ENCODE measurements around the gene CHRDL2.

Gene CHRDL2

DNA sequence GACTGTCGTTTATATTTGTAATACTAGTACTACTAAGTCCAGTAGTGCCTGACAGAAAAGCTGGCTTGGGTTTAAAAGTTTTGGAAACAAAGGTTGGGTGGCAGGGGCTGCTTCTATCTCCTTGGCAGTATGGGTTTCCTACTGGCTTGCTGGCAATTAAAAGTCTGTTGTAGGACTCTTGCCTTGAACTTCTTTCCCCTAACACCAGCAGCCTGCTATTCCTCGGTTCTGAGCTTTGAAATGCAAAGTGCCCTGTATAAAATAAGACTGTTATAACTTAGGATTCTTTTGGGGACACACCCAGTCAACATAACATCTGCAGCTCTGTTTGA is 18.7 kb upstream of the CHRDL2 start:
- Histone ChIP-seq H3F3A (ENCODE audit: low read depth) (no peaks in the 10 kb centered on the region), H3K79me2 (ENCODE audit: insufficient read depth, low read length) (peaks cover 55% of the 10 kb centered on the region), H3K27me3 (ENCODE audit: insufficient read depth, low read length, poor library complexity, severe bottlenecking) (no peaks in the 10 kb centered on the region), H3K9me2 (replicated peaks; ENCODE audit: low read depth, low read length) (no peaks in the 10 kb centered on the region), H3K9ac (ENCODE audit: low read depth, low read length, poor library complexity, severe bottlenecking) (peak overlapping the region; percentile 88), H3K4me2 (ENCODE audit: low read depth, low read length, poor library complexity, severe bottlenecking) (peak overlapping the region; percentile 92), H4K20me1 (ENCODE audit: insufficient read depth, low read length, poor library complexity, severe bottlenecking) (peaks cover 30% of the 10 kb centered on the region), H2AFZ (ENCODE audit: low read length) (no peak overlapping the region), H3K4me3 (ENCODE audit: low read length, poor library complexity, severe bottlenecking) (peak overlapping the region; percentile 98), H3K9me3 (ENCODE audit: insufficient read depth, low read depth, low read length) (no peaks in the 10 kb centered on the region), H3K36me3 (ENCODE audit: insufficient read depth, low read length) (no peaks in the 10 kb centered on the region), H3K4me1 (ENCODE audit: insufficient read depth, low read length, poor library complexity, severe bottlenecking) (peaks cover 42% of the 10 kb centered on the region)
- TF ChIP-seq EZH2phosphoT487 (IDR thresholded peaks at IDR 0.05; ENCODE audit: borderline replicate concordance), result no peak
- TF ChIP-seq, protein P1, sequence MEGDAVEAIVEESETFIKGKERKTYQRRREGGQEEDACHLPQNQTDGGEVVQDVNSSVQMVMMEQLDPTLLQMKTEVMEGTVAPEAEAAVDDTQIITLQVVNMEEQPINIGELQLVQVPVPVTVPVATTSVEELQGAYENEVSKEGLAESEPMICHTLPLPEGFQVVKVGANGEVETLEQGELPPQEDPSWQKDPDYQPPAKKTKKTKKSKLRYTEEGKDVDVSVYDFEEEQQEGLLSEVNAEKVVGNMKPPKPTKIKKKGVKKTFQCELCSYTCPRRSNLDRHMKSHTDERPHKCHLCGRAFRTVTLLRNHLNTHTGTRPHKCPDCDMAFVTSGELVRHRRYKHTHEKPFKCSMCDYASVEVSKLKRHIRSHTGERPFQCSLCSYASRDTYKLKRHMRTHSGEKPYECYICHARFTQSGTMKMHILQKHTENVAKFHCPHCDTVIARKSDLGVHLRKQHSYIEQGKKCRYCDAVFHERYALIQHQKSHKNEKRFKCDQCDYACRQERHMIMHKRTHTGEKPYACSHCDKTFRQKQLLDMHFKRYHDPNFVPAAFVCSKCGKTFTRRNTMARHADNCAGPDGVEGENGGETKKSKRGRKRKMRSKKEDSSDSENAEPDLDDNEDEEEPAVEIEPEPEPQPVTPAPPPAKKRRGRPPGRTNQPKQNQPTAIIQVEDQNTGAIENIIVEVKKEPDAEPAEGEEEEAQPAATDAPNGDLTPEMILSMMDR (conservative IDR thresholded peaks at IDR 0.05; ENCODE audit: low read length), result no peak

DNA sequence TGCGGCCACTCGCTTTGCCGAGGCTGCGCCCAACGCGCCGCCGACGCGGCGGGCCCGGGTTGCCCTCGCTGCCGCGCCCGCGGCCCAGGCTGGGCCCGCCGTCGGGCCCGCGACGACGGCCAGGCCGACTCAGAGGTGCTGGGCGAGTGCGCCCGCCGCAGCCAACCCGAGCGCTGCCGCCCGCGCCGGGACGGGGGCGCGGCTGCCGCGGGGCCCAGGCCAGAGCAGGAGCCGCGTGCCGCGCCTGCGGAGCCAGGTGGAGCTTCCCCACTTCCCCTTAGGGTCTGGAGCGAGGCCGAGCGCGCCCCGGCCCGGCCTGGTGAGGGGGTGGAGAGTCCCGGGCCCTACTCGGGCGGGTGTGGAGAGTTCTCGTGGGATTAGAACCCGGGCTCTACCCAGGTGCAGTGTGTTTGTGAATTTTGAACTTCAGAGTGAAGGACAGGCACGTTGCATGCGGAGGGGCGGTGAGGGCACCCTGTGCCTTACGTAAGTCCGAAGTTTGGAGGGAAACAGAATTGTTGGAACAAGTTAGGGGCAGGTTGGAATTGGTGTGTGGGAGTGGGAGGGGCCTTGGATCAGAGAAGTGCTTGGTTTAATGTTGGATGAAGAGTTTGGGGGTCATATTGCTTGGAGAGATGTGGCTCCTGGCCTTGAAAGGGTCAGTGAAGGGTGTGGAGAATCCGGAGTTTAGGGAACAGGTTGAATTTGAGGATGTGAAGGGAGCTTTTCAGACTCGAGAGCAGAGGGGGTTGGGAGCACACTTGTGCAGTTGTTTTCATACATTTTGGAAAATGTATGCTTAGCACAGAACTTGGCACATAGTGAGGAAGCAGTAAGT is 18.1 kb upstream of the CHRDL2 start:
- Histone ChIP-seq H4K20me1 (ENCODE audit: insufficient read depth, low read length, poor library complexity, severe bottlenecking) (peaks cover 26% of the 10 kb centered on the region), H3K4me1 (ENCODE audit: insufficient read depth, low read length, poor library complexity, severe bottlenecking) (peaks cover 36% of the 10 kb centered on the region), H3K79me2 (ENCODE audit: insufficient read depth, low read length) (peaks cover 49% of the 10 kb centered on the region), H3K4me3 (ENCODE audit: low read length, poor library complexity, severe bottlenecking) (peak overlapping the region; percentile 98), H2AFZ (ENCODE audit: low read length) (peak overlapping the region; percentile 82), H3K9me2 (replicated peaks; ENCODE audit: low read depth, low read length) (no peaks in the 10 kb centered on the region), H3K4me2 (ENCODE audit: low read depth, low read length, poor library complexity, severe bottlenecking) (peak overlapping the region; percentile 92), H3K9me3 (ENCODE audit: insufficient read depth, low read depth, low read length) (no peaks in the 10 kb centered on the region), H3K27me3 (ENCODE audit: insufficient read depth, low read length, poor library complexity, severe bottlenecking) (no peaks in the 10 kb centered on the region), H3K9ac (ENCODE audit: low read depth, low read length, poor library complexity, severe bottlenecking) (peak overlapping the region; percentile 88), H3K36me3 (ENCODE audit: insufficient read depth, low read length) (no peaks in the 10 kb centered on the region), H3F3A (ENCODE audit: low read depth) (no peaks in the 10 kb centered on the region)
- TF ChIP-seq EZH2phosphoT487 (IDR thresholded peaks at IDR 0.05; ENCODE audit: borderline replicate concordance), result no peak
- TF ChIP-seq, protein P1 (conservative IDR thresholded peaks at IDR 0.05; ENCODE audit: low read length), result no peak

DNA sequence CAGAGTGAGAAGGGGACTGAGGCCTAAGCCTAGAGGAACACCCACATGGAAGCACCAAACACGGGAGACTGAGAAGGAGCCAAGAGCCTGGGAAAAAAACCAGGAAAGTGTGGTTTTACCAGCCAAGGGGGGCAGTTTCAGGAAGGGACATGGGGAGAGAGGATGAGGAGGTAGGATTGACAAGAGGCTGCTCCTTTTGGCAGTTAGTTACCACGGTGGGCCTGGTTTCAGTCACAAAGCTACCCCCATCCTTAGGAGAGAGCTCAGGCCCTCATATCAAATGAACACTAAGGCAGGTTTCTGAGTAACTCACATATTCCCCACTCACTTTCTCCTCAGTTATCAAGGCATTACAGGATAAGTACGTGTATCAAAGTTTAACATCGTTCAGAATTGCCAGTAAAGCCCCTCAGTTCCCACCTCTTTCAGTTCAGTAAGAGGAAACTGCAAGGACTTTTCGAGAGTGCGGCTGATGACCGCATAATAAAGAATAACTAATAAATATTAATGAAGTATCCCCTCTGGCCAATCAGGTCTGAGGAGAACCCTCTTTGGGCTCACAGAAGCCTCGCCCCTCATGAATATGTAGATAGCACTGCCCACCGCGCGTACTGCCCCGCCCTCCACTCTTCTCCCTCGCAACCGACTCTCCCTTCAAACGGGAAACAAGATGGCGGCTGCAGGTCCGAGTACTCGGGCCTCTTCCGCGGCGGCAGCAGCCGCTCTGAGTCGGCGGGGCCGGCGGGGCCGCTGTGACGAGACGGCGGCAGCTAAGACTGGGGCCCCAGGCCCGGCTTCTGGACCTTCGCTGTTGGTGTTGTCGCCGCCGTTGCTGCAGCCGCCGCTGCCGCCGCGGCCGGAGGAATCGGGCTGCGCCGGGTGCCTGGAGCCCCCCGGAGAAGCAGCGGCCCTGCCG is 17.2 kb upstream of the CHRDL2 start, which contains the start of gene RNF169:
Gene RNF169, plus strand, starts transcription at position 639 of the 916 bp plus-strand sequence. Its CDS starts 32 bp downstream, at position 671.
- TF ChIP-seq, protein P1 (conservative IDR thresholded peaks at IDR 0.05; ENCODE audit: low read length), result no peak
- TF ChIP-seq EZH2phosphoT487 (IDR thresholded peaks at IDR 0.05; ENCODE audit: borderline replicate concordance), result no peak
- Histone ChIP-seq H2AFZ (ENCODE audit: low read length) (peak within 1 kb of the TSS; percentile 82), H3K4me3 (ENCODE audit: low read length, poor library complexity, severe bottlenecking) (peak within 1 kb of the TSS; percentile 98), H3K4me2 (ENCODE audit: low read depth, low read length, poor library complexity, severe bottlenecking) (peak within 1 kb of the TSS; percentile 92), H4K20me1 (ENCODE audit: insufficient read depth, low read length, poor library complexity, severe bottlenecking) (peaks cover 24% of the 10 kb centered on the region), H3K9me2 (replicated peaks; ENCODE audit: low read depth, low read length) (no peaks in the 10 kb centered on the region), H3K36me3 (ENCODE audit: insufficient read depth, low read length) (no peaks in the 10 kb centered on the region), H3K9me3 (ENCODE audit: insufficient read depth, low read depth, low read length) (no peaks in the 10 kb centered on the region), H3F3A (ENCODE audit: low read depth) (no peaks in the 10 kb centered on the region), H3K27me3 (ENCODE audit: insufficient read depth, low read length, poor library complexity, severe bottlenecking) (no peaks in the 10 kb centered on the region), H3K9ac (ENCODE audit: low read depth, low read length, poor library complexity, severe bottlenecking) (peak within 1 kb of the TSS; percentile 88), H3K4me1 (ENCODE audit: insufficient read depth, low read length, poor library complexity, severe bottlenecking) (peaks cover 28% of the 10 kb centered on the region), H3K79me2 (ENCODE audit: insufficient read depth, low read length) (peaks cover 41% of the 10 kb centered on the region)
